Measurements from ENCODE around the gene KLHL14.
"Not testable (repeated sequence)": the region's sequence is repeated elsewhere in the genome, so short reads cannot be mapped to it uniquely, and the experiment has no call there.

The KLHL14 gene

GRCh38 chr18:32670727-32671126 is 102.1 kb downstream of the KLHL14 start:
- no peak for DNase-seq
- Mint-ChIP-seq H3K27ac (no peak overlapping the region), H3K36me3 (no peaks in the 10 kb centered on the region)

GRCh38 chr18:32669549-32670165 is 103.2 kb downstream of the KLHL14 start:
- Mint-ChIP-seq H3K4me3 (no peak overlapping the region), H3K27ac (no peak overlapping the region), H3K9me3 (no peaks in the 10 kb centered on the region), H3K27me3 (peaks cover 3% of the 10 kb centered on the region), H3K4me1 (no peaks in the 10 kb centered on the region), H3K36me3 (no peaks in the 10 kb centered on the region)
- no peak for DNase-seq
- CTCF ChIA-PET, result interaction anchor here (1.3 kb wide), 1 partner anchor 512 kb away, joined by 3 read pairs; no protein-coding TSS in a partner anchor

More at GRCh38 chr18:32670727-32671126, 102.1 kb downstream of the KLHL14 start:
- CTCF ChIA-PET, result no interaction called here
- Mint-ChIP-seq H3K9me3 (no peaks in the 10 kb centered on the region), H3K27me3 (peaks cover 3% of the 10 kb centered on the region), H3K4me3 (no peak overlapping the region), H3K4me1 (no peaks in the 10 kb centered on the region)

- no peaks in the 10 kb centered on the region for H3K9me3 Mint-ChIP-seq
- H3K27me3 Mint-ChIP-seq, result peaks cover 3% of the 10 kb centered on the region
- no peak for DNase-seq
- no peaks in the 10 kb centered on the region for H3K36me3 Mint-ChIP-seq
- CTCF ChIA-PET, result interaction anchor here (1.3 kb wide), 1 partner anchor 511 kb away, joined by 3 read pairs; no protein-coding TSS in a partner anchor
- H3K4me1 Mint-ChIP-seq, result no peaks in the 10 kb centered on the region
- H3K27ac Mint-ChIP-seq, result no peak overlapping the region
- H3K4me3 Mint-ChIP-seq, result no peak overlapping the region
These were observed 103.9 kb downstream of the KLHL14 start for GRCh38 chr18:32668956-32669355.

GRCh38 chr18:32661486-32662299 is 111.1 kb downstream of the KLHL14 start:
- no peaks in the 10 kb centered on the region for H3K27me3 Mint-ChIP-seq
- no peak overlapping the region for H3K4me3 Mint-ChIP-seq
- H3K4me1 Mint-ChIP-seq, result no peaks in the 10 kb centered on the region
- H3K9me3 Mint-ChIP-seq, result no peaks in the 10 kb centered on the region
- no peaks in the 10 kb centered on the region for H3K36me3 Mint-ChIP-seq
- H3K27ac Mint-ChIP-seq, result no peak overlapping the region
- CTCF ChIA-PET, result no interaction called here
- DNase-seq, result no peak

GRCh38 chr18:32654507-32654906 is 118.3 kb downstream of the KLHL14 start:
- H3K4me1 Mint-ChIP-seq, H3K9me3 Mint-ChIP-seq, CTCF ChIA-PET, H3K27me3 Mint-ChIP-seq, H3K36me3 Mint-ChIP-seq, H3K4me3 Mint-ChIP-seq, DNase-seq, H3K27ac Mint-ChIP-seq: not testable (repeated sequence)

GRCh38 chr18:32637659-32638058 is 135.2 kb downstream of the KLHL14 start:
- H3K27ac Mint-ChIP-seq, H3K4me3 Mint-ChIP-seq, DNase-seq, H3K36me3 Mint-ChIP-seq, CTCF ChIA-PET, H3K4me1 Mint-ChIP-seq, H3K27me3 Mint-ChIP-seq, H3K9me3 Mint-ChIP-seq: not testable (repeated sequence)

GRCh38 chr18:32637226-32637625 is 135.6 kb downstream of the KLHL14 start:
- Mint-ChIP-seq H3K36me3 (no peaks in the 10 kb centered on the region), H3K27me3 (no peaks in the 10 kb centered on the region), H3K9me3 (no peaks in the 10 kb centered on the region), H3K27ac (no peak overlapping the region), H3K4me3 (no peak overlapping the region), H3K4me1 (no peaks in the 10 kb centered on the region)
- CTCF ChIA-PET, result interaction anchor here (0.6 kb wide), 1 partner anchor 249 kb away, joined by 3 read pairs; no protein-coding TSS in a partner anchor
- no peak for DNase-seq

GRCh38 chr18:32634876-32635431 is 137.9 kb downstream of the KLHL14 start:
- Mint-ChIP-seq H3K36me3 (no peaks in the 10 kb centered on the region), H3K9me3 (no peaks in the 10 kb centered on the region), H3K4me1 (no peaks in the 10 kb centered on the region), H3K27ac (no peak overlapping the region), H3K4me3 (no peak overlapping the region), H3K27me3 (no peaks in the 10 kb centered on the region)
- DNase-seq, result no peak
- CTCF ChIA-PET, result no interaction called here

GRCh38 chr18:32629981-32630700 is 142.7 kb downstream of the KLHL14 start:
- no peak for DNase-seq
- H3K36me3 Mint-ChIP-seq, result no peaks in the 10 kb centered on the region
- CTCF ChIA-PET, result no interaction called here
- H3K27me3 Mint-ChIP-seq, result no peaks in the 10 kb centered on the region
- H3K4me3 Mint-ChIP-seq, result no peak overlapping the region
- H3K4me1 Mint-ChIP-seq, result no peaks in the 10 kb centered on the region
- H3K9me3 Mint-ChIP-seq, result no peaks in the 10 kb centered on the region
- no peak overlapping the region for H3K27ac Mint-ChIP-seq

- H3K4me3 Mint-ChIP-seq, result no peak overlapping the region
- no peaks in the 10 kb centered on the region for H3K9me3 Mint-ChIP-seq
- no peaks in the 10 kb centered on the region for H3K4me1 Mint-ChIP-seq
- no peaks in the 10 kb centered on the region for H3K27me3 Mint-ChIP-seq
- no peaks in the 10 kb centered on the region for H3K36me3 Mint-ChIP-seq
- CTCF ChIA-PET, result no interaction called here
- no peak for DNase-seq
- H3K27ac Mint-ChIP-seq, result no peak overlapping the region
These were observed 143.5 kb downstream of the KLHL14 start for GRCh38 chr18:32629292-32629691.

- Mint-ChIP-seq H3K36me3 (no peaks in the 10 kb centered on the region), H3K4me1 (no peaks in the 10 kb centered on the region), H3K27me3 (no peaks in the 10 kb centered on the region), H3K4me3 (no peak overlapping the region), H3K27ac (no peak overlapping the region), H3K9me3 (no peaks in the 10 kb centered on the region)
- no peak for DNase-seq
- CTCF ChIA-PET, result interaction anchor here (0.7 kb wide), 1 partner anchor 19 kb away, joined by 3 read pairs; no protein-coding TSS in a partner anchor
These were observed 148.6 kb downstream of the KLHL14 start for GRCh38 chr18:32624182-32624723.

GRCh38 chr18:32623563-32623962 is 149.3 kb downstream of the KLHL14 start:
- no peak for DNase-seq
- H3K27ac Mint-ChIP-seq, result no peak overlapping the region
- H3K27me3 Mint-ChIP-seq, result no peaks in the 10 kb centered on the region
- no peaks in the 10 kb centered on the region for H3K9me3 Mint-ChIP-seq
- no peak overlapping the region for H3K4me3 Mint-ChIP-seq
- CTCF ChIA-PET, result no interaction called here
- H3K36me3 Mint-ChIP-seq, result no peaks in the 10 kb centered on the region
- no peaks in the 10 kb centered on the region for H3K4me1 Mint-ChIP-seq
